Glutamatergic neuron (in vitro differentiated cells): Measurements from ENCODE around the gene MAP3K12. TPM values are rescaled to one million over a fixed set of nuclear protein-coding genes. Genes with fewer than 3 reads are reported as not detected.

Experiments used
- DNase-seq: peaks from one replicate; pipeline ENCODE4 v3.0.0; 2022
- H3K27ac Mint-ChIP-seq: one replicate; pipeline ENCODE4 v1.8.0; 2020; ENCODE audit warnings: mild to moderate bottlenecking, mixed read lengths, inconsistent platforms; ENCODE audit not compliant: unreplicated experiment
- H3K27me3 Mint-ChIP-seq: one replicate; pipeline ENCODE4 v1.8.0; 2020; ENCODE audit warnings: mild to moderate bottlenecking, moderate library complexity, mixed read lengths, inconsistent platforms; ENCODE audit not compliant: unreplicated experiment
- H3K36me3 Mint-ChIP-seq: one replicate; pipeline ENCODE4 v1.8.0; 2020; ENCODE audit warnings: mild to moderate bottlenecking, mixed read lengths, inconsistent platforms; ENCODE audit not compliant: unreplicated experiment
- H3K4me1 Mint-ChIP-seq: one replicate; pipeline ENCODE4 v1.8.0; 2020; ENCODE audit warnings: mild to moderate bottlenecking, low read depth, mixed read lengths, inconsistent platforms; ENCODE audit not compliant: unreplicated experiment
- H3K4me3 Mint-ChIP-seq: one replicate; pipeline ENCODE4 v1.8.0; 2020; ENCODE audit warnings: mild to moderate bottlenecking, mixed read lengths, inconsistent platforms; ENCODE audit not compliant: unreplicated experiment
- H3K9me3 Mint-ChIP-seq: one replicate; pipeline ENCODE4 v1.8.0; 2020; ENCODE audit warnings: mild to moderate bottlenecking, moderate library complexity, mixed read lengths, inconsistent platforms; ENCODE audit not compliant: unreplicated experiment
- CTCF ChIP-seq: fragments of 200-600 bp; sonication (generic); IDR thresholded peaks from one replicate; pipeline ENCODE4 v1.5.0; 2021; ENCODE audit not compliant: partially characterized antibody, unreplicated experiment
- total RNA-seq: library from RNA; stranded (reverse); fragmentation: NEBNext Ultra II Directional; extraction: Animal tissue kit (Norgen Biotek cat#: 25700); gene quantifications from one replicate; pipeline ENCODE4 v1.2.1, GENCODE V29; 2021; ENCODE audit not compliant: unreplicated experiment

The MAP3K12 gene
- total RNA-seq, 1 donor from 2014 or later, result 94.2 TPM

GRCh38 chr12:53478865-53479264 lies 20.4 kb downstream of the MAP3K12 start:
- Mint-ChIP-seq H3K4me1 (peaks cover 32% of the 10 kb centered on the region), H3K27ac (no peak overlapping the region), H3K27me3 (peaks cover 8% of the 10 kb centered on the region), H3K4me3 (no peak overlapping the region), H3K9me3 (peaks cover 8% of the 10 kb centered on the region), H3K36me3 (peaks cover under 1% of the 10 kb centered on the region)
- TF ChIP-seq CTCF, result no peak
- DNase-seq, result no peak

- peaks cover 2% of the 10 kb centered on the region for H3K9me3 Mint-ChIP-seq
- peak; percentile 41 for TF ChIP-seq CTCF
- H3K27me3 Mint-ChIP-seq, result peaks cover 5% of the 10 kb centered on the region
- peaks cover 34% of the 10 kb centered on the region for H3K4me1 Mint-ChIP-seq
- peak overlapping the region; percentile 48 for H3K4me3 Mint-ChIP-seq
- no peak overlapping the region for H3K27ac Mint-ChIP-seq
- no peaks in the 10 kb centered on the region for H3K36me3 Mint-ChIP-seq
- DNase-seq, result no peak
Observed at GRCh38 chr12:53476769-53477209, 22.5 kb downstream of the MAP3K12 start.

- no peaks in the 10 kb centered on the region for H3K36me3 Mint-ChIP-seq
- peak overlapping the region; percentile 3 for H3K4me3 Mint-ChIP-seq
- peaks cover 5% of the 10 kb centered on the region for H3K27me3 Mint-ChIP-seq
- no peak for DNase-seq
- H3K27ac Mint-ChIP-seq, result peak overlapping the region; percentile 3
- H3K4me1 Mint-ChIP-seq, result peaks cover 36% of the 10 kb centered on the region
- H3K9me3 Mint-ChIP-seq, result peaks cover 1% of the 10 kb centered on the region
- no peak for TF ChIP-seq CTCF
Observed at GRCh38 chr12:53474819-53475218, 24.4 kb downstream of the MAP3K12 start.

GRCh38 chr12:53474077-53474476 lies 25.2 kb downstream of the MAP3K12 start:
- Mint-ChIP-seq H3K9me3 (no peaks in the 10 kb centered on the region), H3K27me3 (peaks cover 5% of the 10 kb centered on the region), H3K27ac (no peak overlapping the region), H3K4me1 (peaks cover 36% of the 10 kb centered on the region), H3K36me3 (no peaks in the 10 kb centered on the region), H3K4me3 (no peak overlapping the region)
- no peak for TF ChIP-seq CTCF
- no peak for DNase-seq

- Mint-ChIP-seq H3K36me3 (no peaks in the 10 kb centered on the region), H3K27ac (no peak overlapping the region)
Observed at GRCh38 chr12:53472056-53472582, 27.1 kb downstream of the MAP3K12 start.

More at GRCh38 chr12:53472056-53472582, 27.1 kb downstream of the MAP3K12 start:
- no peak for DNase-seq
- no peaks in the 10 kb centered on the region for H3K9me3 Mint-ChIP-seq
- peaks cover 7% of the 10 kb centered on the region for H3K27me3 Mint-ChIP-seq
- TF ChIP-seq CTCF, result no peak
- no peak overlapping the region for H3K4me3 Mint-ChIP-seq
- peaks cover 34% of the 10 kb centered on the region for H3K4me1 Mint-ChIP-seq
